Ishikawa (cell line): Measurements from ENCODE around the gene PRDM10.

Experiments
- CEBPB ChIP-seq: IDR thresholded peaks from 2 replicates; pipeline ENCODE4 v1.6.1; 2012
- CREB1 ChIP-seq: IDR thresholded peaks from 2 replicates; pipeline ENCODE4 v1.6.1; 2012; ENCODE audit warnings: low read depth
- EGR1 ChIP-seq: IDR thresholded peaks from 2 replicates; pipeline ENCODE4 v1.6.1; 2012
- EP300 ChIP-seq: IDR thresholded peaks from 2 replicates; pipeline ENCODE4 v1.6.1; 2012; ENCODE audit warnings: borderline replicate concordance
- FOXM1 ChIP-seq: IDR thresholded peaks from 2 replicates; pipeline ENCODE4 v1.6.1; 2012; ENCODE audit warnings: low read depth, borderline replicate concordance
- MAX ChIP-seq: IDR thresholded peaks from 2 replicates; pipeline ENCODE4 v1.6.1; 2012
- NFIC ChIP-seq: IDR thresholded peaks from 2 replicates; pipeline ENCODE4 v1.6.1; 2012
- RAD21 ChIP-seq: IDR thresholded peaks from 2 replicates; pipeline ENCODE4 v1.6.1; 2012; ENCODE audit warnings: low read depth
- REST ChIP-seq: IDR thresholded peaks from 2 replicates; pipeline ENCODE4 v1.6.1; 2012; ENCODE audit warnings: low read depth, mild to moderate bottlenecking
- TAF1 ChIP-seq: IDR thresholded peaks from 2 replicates; pipeline ENCODE4 v1.6.1; 2012; ENCODE audit warnings: low read depth, mild to moderate bottlenecking
- TCF12 ChIP-seq: IDR thresholded peaks from 2 replicates; pipeline ENCODE4 v1.6.1; 2012; ENCODE audit warnings: low read depth
- TEAD4 ChIP-seq: IDR thresholded peaks from 2 replicates; pipeline ENCODE4 v1.6.1; 2012
- USF1 ChIP-seq: IDR thresholded peaks from 2 replicates; pipeline ENCODE4 v1.6.1; 2012
- YY1 ChIP-seq: IDR thresholded peaks from 2 replicates; pipeline ENCODE4 v1.6.1; 2012; ENCODE audit warnings: low read depth
- ZBTB7A ChIP-seq: IDR thresholded peaks from 2 replicates; pipeline ENCODE4 v1.6.1; 2012; ENCODE audit warnings: low read depth

The PRDM10 gene

GRCh38 chr11:129861702-129862522, 140.7 kb downstream of the PRDM10 start:
- TF ChIP-seq TAF1 (no peak), EP300 (peak; percentile 79; the same call in 1 of the 2 replicates), ZBTB7A (no peak), USF1 (peak; percentile 71), TEAD4 (peak; percentile 98), TCF12 (peak; percentile 62), NFIC (peak; percentile 73), FOXM1 (peak; percentile 17; the same call in 1 of the 2 replicates), YY1 (no peak)

GRCh38 chr11:129856036-129856435, 146.6 kb downstream of the PRDM10 start:
- no peak for TF ChIP-seq YY1
- TF ChIP-seq TEAD4, result no peak
- no peak for TF ChIP-seq TCF12
- TF ChIP-seq ZBTB7A, result no peak
- no peak for TF ChIP-seq CEBPB
- no peak for TF ChIP-seq USF1
- TF ChIP-seq FOXM1, result no peak
- TF ChIP-seq RAD21, result no peak
- no peak for TF ChIP-seq EP300
- no peak for TF ChIP-seq TAF1
- TF ChIP-seq NFIC, result no peak
- TF ChIP-seq CREB1, result no peak
- no peak for TF ChIP-seq EGR1

- no peak for TF ChIP-seq RAD21
- no peak for TF ChIP-seq CEBPB
- TF ChIP-seq REST, result no peak
- no peak for TF ChIP-seq USF1
- TF ChIP-seq TCF12, result no peak
- TF ChIP-seq NFIC, result no peak
- no peak for TF ChIP-seq TEAD4
- TF ChIP-seq FOXM1, result no peak
- TF ChIP-seq MAX, result no peak
- no peak for TF ChIP-seq YY1
- no peak for TF ChIP-seq ZBTB7A
- TF ChIP-seq EP300, result no peak
These were observed 147.5 kb downstream of the PRDM10 start for GRCh38 chr11:129855086-129855485.

- TF ChIP-seq CREB1 (no peak), USF1 (no peak), TCF12 (no peak), REST (no peak), TAF1 (no peak), EGR1 (no peak), YY1 (no peak), FOXM1 (no peak), MAX (no peak), RAD21 (no peak), NFIC (no peak), EP300 (no peak), TEAD4 (no peak), ZBTB7A (no peak), CEBPB (no peak)
These were observed 148.3 kb downstream of the PRDM10 start for GRCh38 chr11:129854232-129854805.
